NT2/D1 (cell line): Measurements from ENCODE around the gene DSCAM.

ENCODE experiments used
- DNase-seq: peaks from one replicate; pipeline ENCODE4 v3.0.0-alpha.2; 2011; ENCODE audit warnings: low read depth, low spot score
- H3K27me3 ChIP-seq: 2 replicates; pipeline ENCODE4 v1.6.0; 2011; ENCODE audit warnings: mild to moderate bottlenecking; ENCODE audit not compliant: insufficient read length, insufficient read depth
- H3K36me3 ChIP-seq: 2 replicates; pipeline ENCODE4 v1.6.1; 2011; ENCODE audit warnings: mild to moderate bottlenecking, low read length, mixed read lengths; ENCODE audit not compliant: insufficient read depth, insufficient read length
- H3K4me1 ChIP-seq: 2 replicates; pipeline ENCODE4 v1.5.1; 2011; ENCODE audit not compliant: insufficient read depth, insufficient read length
- H3K4me3 ChIP-seq: 2 replicates; pipeline ENCODE4 v1.5.1; 2011; ENCODE audit warnings: low read depth; ENCODE audit not compliant: insufficient read length
- H3K9ac ChIP-seq: 2 replicates; pipeline ENCODE4 v1.6.0; 2011; ENCODE audit warnings: low read depth; ENCODE audit not compliant: insufficient read length
- H3K9me3 ChIP-seq: 2 replicates; pipeline ENCODE4 v1.5.1; 2011; ENCODE audit warnings: mild to moderate bottlenecking, low read length; ENCODE audit not compliant: insufficient read depth
- SUZ12 ChIP-seq: IDR thresholded peaks from 2 replicates; pipeline ENCODE4 v1.6.1; 2011; ENCODE audit not compliant: insufficient read length, insufficient read depth; ENCODE audit errors: extremely low read depth
- YY1 ChIP-seq: IDR thresholded peaks from 2 replicates; pipeline ENCODE4 v1.6.1; 2011; ENCODE audit not compliant: insufficient read length, insufficient read depth
- ZNF274 ChIP-seq: IDR thresholded peaks from 2 replicates; pipeline ENCODE4 v1.6.1; 2011; ENCODE audit warnings: mild to moderate bottlenecking, low read depth, low read length

DSCAM gene

GRCh38 chr21:40662889-40663288 is 184.1 kb downstream of the DSCAM start:
- H3K9ac ChIP-seq: no peak overlapping the region
- H3K27me3 ChIP-seq: no peaks in the 10 kb centered on the region
- no peaks in the 10 kb centered on the region for H3K9me3 ChIP-seq
- H3K4me3 ChIP-seq: no peak overlapping the region
- H3K36me3 ChIP-seq: no peaks in the 10 kb centered on the region
- no peak for TF ChIP-seq SUZ12
- no peak for TF ChIP-seq YY1
- no peak for TF ChIP-seq ZNF274
- no peaks in the 10 kb centered on the region for H3K4me1 ChIP-seq
- no peak for DNase-seq

- no peaks in the 10 kb centered on the region for H3K9me3 ChIP-seq
- no peak overlapping the region for H3K9ac ChIP-seq
- H3K36me3 ChIP-seq: no peaks in the 10 kb centered on the region
- DNase-seq: no peak
- H3K4me3 ChIP-seq: no peak overlapping the region
- H3K27me3 ChIP-seq: no peaks in the 10 kb centered on the region
- no peak for TF ChIP-seq ZNF274
- no peak for TF ChIP-seq SUZ12
- TF ChIP-seq YY1: no peak
- no peaks in the 10 kb centered on the region for H3K4me1 ChIP-seq
Measured at GRCh38 chr21:40660461-40660860, 186.5 kb downstream of the DSCAM start.

- Histone ChIP-seq H3K4me3 (no peak overlapping the region), H3K9me3 (no peaks in the 10 kb centered on the region)
Measured at GRCh38 chr21:40658311-40658710, 188.6 kb downstream of the DSCAM start.

GRCh38 chr21:40652436-40652835 is 194.5 kb downstream of the DSCAM start:
- H3K36me3 ChIP-seq: no peaks in the 10 kb centered on the region
- no peak overlapping the region for H3K9ac ChIP-seq
- H3K27me3 ChIP-seq: no peaks in the 10 kb centered on the region
- H3K9me3 ChIP-seq: peaks cover 15% of the 10 kb centered on the region
- H3K4me3 ChIP-seq: no peak overlapping the region
- TF ChIP-seq SUZ12 (no peak), YY1 (no peak), ZNF274 (no peak)
- peaks cover 2% of the 10 kb centered on the region for H3K4me1 ChIP-seq
- no peak for DNase-seq

More at GRCh38 chr21:40658311-40658710, 188.6 kb downstream of the DSCAM start:
- no peaks in the 10 kb centered on the region for H3K36me3 ChIP-seq
- TF ChIP-seq SUZ12 (no peak), ZNF274 (no peak), YY1 (no peak)
- DNase-seq: no peak
- no peaks in the 10 kb centered on the region for H3K27me3 ChIP-seq
- no peak overlapping the region for H3K9ac ChIP-seq
- H3K4me1 ChIP-seq: no peaks in the 10 kb centered on the region

GRCh38 chr21:40647706-40648105 is 199.3 kb downstream of the DSCAM start:
- no peak overlapping the region for H3K9ac ChIP-seq
- H3K9me3 ChIP-seq: peaks cover 27% of the 10 kb centered on the region
- no peak for DNase-seq
- no peak overlapping the region for H3K4me3 ChIP-seq
- H3K4me1 ChIP-seq: peaks cover 2% of the 10 kb centered on the region
- no peak for TF ChIP-seq YY1
- H3K36me3 ChIP-seq: no peaks in the 10 kb centered on the region
- no peaks in the 10 kb centered on the region for H3K27me3 ChIP-seq

- H3K9ac ChIP-seq: no peak overlapping the region
Measured at GRCh38 chr21:40646651-40647050, 200.3 kb downstream of the DSCAM start.

GRCh38 chr21:40641042-40641441 is 205.9 kb downstream of the DSCAM start:
- Histone ChIP-seq H3K4me3 (no peak overlapping the region), H3K27me3 (no peaks in the 10 kb centered on the region), H3K36me3 (no peaks in the 10 kb centered on the region), H3K9me3 (peaks cover 12% of the 10 kb centered on the region), H3K9ac (no peak overlapping the region), H3K4me1 (no peaks in the 10 kb centered on the region)
- TF ChIP-seq ZNF274: no peak
- no peak for TF ChIP-seq SUZ12
- no peak for TF ChIP-seq YY1
- no peak for DNase-seq

More at GRCh38 chr21:40646651-40647050, 200.3 kb downstream of the DSCAM start:
- H3K4me3 ChIP-seq: no peak overlapping the region
- H3K36me3 ChIP-seq: no peaks in the 10 kb centered on the region
- no peaks in the 10 kb centered on the region for H3K4me1 ChIP-seq
- DNase-seq: no peak
- no peaks in the 10 kb centered on the region for H3K27me3 ChIP-seq
- TF ChIP-seq SUZ12: no peak
- TF ChIP-seq ZNF274: no peak
- no peak for TF ChIP-seq YY1
- H3K9me3 ChIP-seq: peaks cover 27% of the 10 kb centered on the region

- Histone ChIP-seq H3K9me3 (peaks cover 11% of the 10 kb centered on the region), H3K4me1 (no peaks in the 10 kb centered on the region), H3K9ac (no peak overlapping the region), H3K36me3 (no peaks in the 10 kb centered on the region), H3K4me3 (no peak overlapping the region), H3K27me3 (no peaks in the 10 kb centered on the region)
- no peak for DNase-seq
- TF ChIP-seq SUZ12 (no peak), YY1 (no peak)
Measured at GRCh38 chr21:40640266-40640789, 206.6 kb downstream of the DSCAM start.
